GM12878 (cell line): Measurements from ENCODE around the gene TRAF3. TPM values are rescaled to one million over a fixed set of nuclear protein-coding genes. Genes with fewer than 3 reads are reported as not detected.

Experiments used
- ATAC-seq: fragments of 200-7000 bp; cut with Tn5 transposase; 3 replicates; pipeline ENCODE4 v1.9.1; 2020; ENCODE audit warnings: mild to moderate bottlenecking, moderate library complexity
- BruUV-seq: library from RNA; stranded (reverse); fragments of 400-500 nt; replicated peaks from 2 replicates; lab custom pipeline; 2021; lab: Mats Ljungman, UMichigan
- CTCF ChIA-PET: fragments of 300-600 bp; sonication (Branson Sonifier 250); formaldehyde crosslinking; extraction: SDS; loops from one replicate; lab custom pipeline; 2021; ENCODE audit warnings: inconsistent platforms; lab: Yijun Ruan, JAX
- POLR2A ChIA-PET: fragments of 350-600 bp; formaldehyde crosslinking; extraction: SDS; loops from one replicate; lab custom pipeline; 2021; ENCODE audit warnings: inconsistent platforms; lab: Charles Lee
- RAD21 ChIA-PET: fragments of 300-600 bp; sonication (Branson Sonifier 250); formaldehyde crosslinking; loops from one replicate; lab custom pipeline; 2023; ENCODE audit warnings: antibody characterized with exemption; ENCODE audit not compliant: unreplicated experiment; lab: Charles Lee
- SMC1A ChIA-PET: fragments of 300-600 bp; sonication (Branson Sonifier 250); formaldehyde crosslinking; loops from one replicate; lab custom pipeline; 2023; ENCODE audit not compliant: unreplicated experiment, uncharacterized antibody; lab: Charles Lee
- DNase-seq: peaks from one replicate; pipeline ENCODE4 v3.0.0-alpha.2; 2011; ENCODE audit warnings: low read depth, low spot score
- FAIRE-seq: peaks from 3 replicates; lab custom pipeline; 2011; peaks lifted over from hg19 to GRCh38; lab: Jason Lieb, UNC
- H2AFZ ChIP-seq: 2 replicates; pipeline ENCODE4 v1.6.0; 2011; ENCODE audit warnings: low read depth, low read length, control low read depth; ENCODE audit not compliant: control insufficient read depth
- H3K27ac ChIP-seq: 2 replicates; pipeline ENCODE4 v1.5.1; 2011; ENCODE audit warnings: control low read depth; ENCODE audit not compliant: control insufficient read depth, insufficient read depth
- H3K27me3 ChIP-seq, 2 experiments: replicated peaks in 1 of 2; 2 replicates each; pipeline versions ENCODE4 v1.6.0 to v1.6.1; 2011; ENCODE audit warnings: low read length in 1 of 2; ENCODE audit not compliant: control insufficient read depth in 2 of 2, insufficient read depth in 2 of 2
- H3K36me3 ChIP-seq, 2 experiments: 2 replicates each; pipeline ENCODE4 v1.5.1; 2011; ENCODE audit warnings: low read length in 1 of 2; ENCODE audit not compliant: control insufficient read depth in 2 of 2, insufficient read depth in 2 of 2
- H3K4me1 ChIP-seq: 2 replicates; pipeline ENCODE4 v1.6.1; 2011; ENCODE audit warnings: mild to moderate bottlenecking, low read length, moderate library complexity, mixed read lengths; ENCODE audit not compliant: control insufficient read depth, insufficient read depth
- H3K4me2 ChIP-seq: 2 replicates; pipeline ENCODE4 v1.6.0; 2011; ENCODE audit warnings: control low read depth; ENCODE audit not compliant: control insufficient read depth, insufficient read depth
- H3K4me3 ChIP-seq: fragments of 200-600 bp; sonication (generic); 2 replicates; pipeline ENCODE4 v1.5.1; 2016
- H3K79me2 ChIP-seq: 2 replicates; pipeline ENCODE4 v1.6.0; 2011; ENCODE audit warnings: low read length; ENCODE audit not compliant: control insufficient read depth, insufficient read depth
- H3K9ac ChIP-seq: 2 replicates; pipeline ENCODE4 v1.8.0; 2011; ENCODE audit warnings: low read length, control low read depth, mixed read lengths; ENCODE audit not compliant: control insufficient read depth, insufficient read depth
- H3K9me3 ChIP-seq: replicated peaks from 3 replicates; pipeline ENCODE4 v1.5.1; 2011; ENCODE audit warnings: mild to moderate bottlenecking, low read length; ENCODE audit not compliant: control insufficient read depth, insufficient read depth
- H4K20me1 ChIP-seq: 2 replicates; pipeline ENCODE4 v1.6.0; 2011; ENCODE audit not compliant: control insufficient read depth, insufficient read depth
- ATF7 ChIP-seq: fragments of 450-650 bp; IDR thresholded peaks from 2 replicates; pipeline ENCODE4 v1.6.1; 2016; ENCODE audit warnings: low read depth, mild to moderate bottlenecking
- BCL11A ChIP-seq: IDR thresholded peaks from 2 replicates; pipeline ENCODE4 v1.6.1; 2011; ENCODE audit warnings: low read depth, low read length
- BHLHE40 ChIP-seq, 2 experiments: fragments of 450-650 bp in 1 of 2; IDR thresholded peaks; 2 replicates each; pipeline ENCODE4 v1.6.1; 2011 to 2017; ENCODE audit warnings: low read depth in 2 of 2, borderline replicate concordance in 1 of 2, improper control_type of control experiment in 1 of 2, low read length in 1 of 2, mild to moderate bottlenecking in 1 of 2
- EED ChIP-seq: sonication (generic); IDR thresholded peaks from 2 replicates; pipeline ENCODE4 v1.6.1; 2016; ENCODE audit warnings: antibody characterized with exemption, low read depth
- IKZF1 ChIP-seq: fragments of 450-650 bp; conservative IDR thresholded peaks from 2 replicates; pipeline ENCODE4 v1.6.1; 2017; ENCODE audit warnings: antibody characterized with exemption, mild to moderate bottlenecking
- MEF2A ChIP-seq: IDR thresholded peaks from 2 replicates; pipeline ENCODE4 v1.6.1; 2011; ENCODE audit warnings: low read depth, mild to moderate bottlenecking, low read length, moderate library complexity; ENCODE audit not compliant: insufficient read depth
- MTA3 ChIP-seq: IDR thresholded peaks from 2 replicates; pipeline ENCODE4 v1.6.1; 2012; ENCODE audit warnings: low read length, inconsistent platforms, borderline replicate concordance
- NFYA ChIP-seq: IDR thresholded peaks from 2 replicates; pipeline ENCODE4 v1.6.1; 2011; ENCODE audit warnings: low read depth, mild to moderate bottlenecking, low read length, improper control_type of control experiment, borderline replicate concordance
- RB1 ChIP-seq: fragments of 450-650 bp; formaldehyde crosslinking; IDR thresholded peaks from 2 replicates; pipeline ENCODE4 v1.6.1; 2017; ENCODE audit warnings: mild to moderate bottlenecking, borderline replicate concordance
- RBBP5 ChIP-seq: fragments of 200-600 bp; sonication (generic); conservative IDR thresholded peaks from 2 replicates; pipeline ENCODE4 v1.6.1; 2016
- RCOR1 ChIP-seq: conservative IDR thresholded peaks from 2 replicates; pipeline ENCODE4 v1.6.1; 2012; ENCODE audit warnings: low read depth, low read length, improper control_type of control experiment
- SREBF2 ChIP-seq: IDR thresholded peaks from 2 replicates; pipeline ENCODE4 v1.6.1; 2012; ENCODE audit warnings: mild to moderate bottlenecking, low read length
- WGBS: methylation state at CpG from one replicate; pipeline ENCODE4 v1.1.6; 2016; ENCODE audit warnings: low lambda C conversion rate; ENCODE audit not compliant: insufficient replicate concordance, insufficient coverage; ENCODE audit errors: missing lambda C conversion rate; 5-methylcytosine and 5-hydroxymethylcytosine counted together
- in situ Hi-C: fragments of 300-500 bp; cut with MboI; formaldehyde crosslinking; loops from 9 replicates; pipeline ENCODE4 v1.14.3; 2018; ENCODE audit warnings: mixed read lengths
- intact Hi-C: fragments of 100-400 bp; cut with micrococcal nuclease; formaldehyde crosslinking; loops from one replicate; pipeline ENCODE4 v1.14.2; 2022; ENCODE audit not compliant: unreplicated experiment
- polyA plus RNA-seq, 11 experiments: library from polyadenylated mRNA; depleted of rRNA in 4 of 11; unstranded in 6 of 11; stranded (reverse) in 5 of 11; fragments of >200 nt; fragmentation: Nextera tagmentation in 4 of 11; fragmentation: Illumina TruSeq in 1 of 11; extraction: Ambion mirVana in 4 of 11; extraction: Trizol in 1 of 11; gene quantifications; 1 replicate in 1 of 11; 2 replicates in 10 of 11; pipeline versions ENCODE4 v1.2.1 to v1.2.3, GENCODE V29; 2011 to 2016; ENCODE audit warnings: inconsistent platforms in 2 of 11, missing spikeins in 2 of 11, low read depth in 1 of 11
- total RNA-seq, 4 experiments: library from RNA; depleted of rRNA in 3 of 4; stranded (reverse); fragments of >200 nt in 3 of 4; fragmentation: Illumina TruSeq in 1 of 4; extraction: Trizol in 1 of 4; gene quantifications; 2 replicates each; pipeline versions ENCODE4 v1.2.1 to v1.2.3, GENCODE V29; 2013 to 2021
- TF ChIP-seq, protein P1 (sequence below): IDR thresholded peaks from 2 replicates; pipeline ENCODE4 v1.6.1; 2012; ENCODE audit warnings: low read depth, low read length, improper control_type of control experiment
- TF ChIP-seq, protein P2 (sequence below): fragments of 450-650 bp; IDR thresholded peaks from 2 replicates; pipeline ENCODE4 v1.6.1; 2018; ENCODE audit warnings: mild to moderate bottlenecking, low read depth, moderate library complexity; ENCODE audit not compliant: partially characterized antibody

The TRAF3 gene
- total and polyA plus RNA-seq, 10 of the 15 experiments (the other 5 are each of a cell fraction or from before 2014, with no cell fraction given), result 3.0 to 70.1 (median 36.5) TPM

DNA sequence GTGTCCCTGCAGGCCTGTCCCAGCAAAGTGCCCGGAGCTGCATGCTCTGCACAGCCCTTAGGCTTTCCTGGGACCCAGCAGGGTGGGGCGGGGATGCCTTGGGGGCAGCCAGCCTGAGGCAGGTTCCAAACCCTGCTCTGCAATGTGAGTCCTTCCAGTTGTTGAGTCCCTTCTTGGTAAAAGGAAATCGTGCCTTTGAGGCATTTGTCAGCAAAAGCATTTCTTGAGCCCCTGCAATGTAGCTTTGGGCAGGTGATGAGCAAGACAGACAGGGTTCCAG is 38.1 kb upstream of the TRAF3 start:
- DNase-seq, result no peak
- ChIA-PET RAD21 (no interaction called here), SMC1A (no interaction called here), CTCF (interaction anchor here (1.0 kb wide), 1 partner anchor 27 kb away, joined by 4 read pairs; no protein-coding TSS in a partner anchor)
- intact Hi-C loops, result no loop called here
- Histone ChIP-seq H3K27ac (no peak overlapping the region), H3K27me3 (no peaks in the 10 kb centered on the region)
- no peak for TF ChIP-seq MEF2A
- no peak for TF ChIP-seq RB1
- no peak for TF ChIP-seq SREBF2
- no peak for TF ChIP-seq BHLHE40 (IDR thresholded peaks at IDR 0.05; ENCODE audit: borderline replicate concordance in 1 of 2, low read depth in 2 of 2, low read length in 1 of 2)
- TF ChIP-seq EED, result no peak
- no peak for TF ChIP-seq IKZF1
- TF ChIP-seq, protein P1, sequence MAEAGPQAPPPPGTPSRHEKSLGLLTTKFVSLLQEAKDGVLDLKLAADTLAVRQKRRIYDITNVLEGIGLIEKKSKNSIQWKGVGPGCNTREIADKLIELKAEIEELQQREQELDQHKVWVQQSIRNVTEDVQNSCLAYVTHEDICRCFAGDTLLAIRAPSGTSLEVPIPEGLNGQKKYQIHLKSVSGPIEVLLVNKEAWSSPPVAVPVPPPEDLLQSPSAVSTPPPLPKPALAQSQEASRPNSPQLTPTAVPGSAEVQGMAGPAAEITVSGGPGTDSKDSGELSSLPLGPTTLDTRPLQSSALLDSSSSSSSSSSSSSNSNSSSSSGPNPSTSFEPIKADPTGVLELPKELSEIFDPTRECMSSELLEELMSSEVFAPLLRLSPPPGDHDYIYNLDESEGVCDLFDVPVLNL, result no peak
- no peak for TF ChIP-seq MTA3
- no peak for TF ChIP-seq NFYA
- no peak for TF ChIP-seq RCOR1
- no peak for TF ChIP-seq ATF7
- TF ChIP-seq RBBP5, result no peak
- TF ChIP-seq BCL11A, result no peak
- TF ChIP-seq, protein P2, sequence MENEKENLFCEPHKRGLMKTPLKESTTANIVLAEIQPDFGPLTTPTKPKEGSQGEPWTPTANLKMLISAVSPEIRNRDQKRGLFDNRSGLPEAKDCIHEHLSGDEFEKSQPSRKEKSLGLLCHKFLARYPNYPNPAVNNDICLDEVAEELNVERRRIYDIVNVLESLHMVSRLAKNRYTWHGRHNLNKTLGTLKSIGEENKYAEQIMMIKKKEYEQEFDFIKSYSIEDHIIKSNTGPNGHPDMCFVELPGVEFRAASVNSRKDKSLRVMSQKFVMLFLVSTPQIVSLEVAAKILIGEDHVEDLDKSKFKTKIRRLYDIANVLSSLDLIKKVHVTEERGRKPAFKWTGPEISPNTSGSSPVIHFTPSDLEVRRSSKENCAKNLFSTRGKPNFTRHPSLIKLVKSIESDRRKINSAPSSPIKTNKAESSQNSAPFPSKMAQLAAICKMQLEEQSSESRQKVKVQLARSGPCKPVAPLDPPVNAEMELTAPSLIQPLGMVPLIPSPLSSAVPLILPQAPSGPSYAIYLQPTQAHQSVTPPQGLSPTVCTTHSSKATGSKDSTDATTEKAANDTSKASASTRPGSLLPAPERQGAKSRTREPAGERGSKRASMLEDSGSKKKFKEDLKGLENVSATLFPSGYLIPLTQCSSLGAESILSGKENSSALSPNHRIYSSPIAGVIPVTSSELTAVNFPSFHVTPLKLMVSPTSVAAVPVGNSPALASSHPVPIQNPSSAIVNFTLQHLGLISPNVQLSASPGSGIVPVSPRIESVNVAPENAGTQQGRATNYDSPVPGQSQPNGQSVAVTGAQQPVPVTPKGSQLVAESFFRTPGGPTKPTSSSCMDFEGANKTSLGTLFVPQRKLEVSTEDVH, result no peak
- TF ChIP-seq, all 136 proteins: peak for 0
- Histone ChIP-seq H3K4me3 (no peak overlapping the region), H2AFZ (no peak overlapping the region), H3K9me3 (peaks cover 6% of the 10 kb centered on the region; the same call in 2 of the 3 replicates), H3K79me2 (no peaks in the 10 kb centered on the region), H3K9ac (no peak overlapping the region), H4K20me1 (no peaks in the 10 kb centered on the region; the same call in 1 of the 2 replicates), H3K4me2 (no peak overlapping the region), H3K4me1 (no peaks in the 10 kb centered on the region), H3K36me3 (no peaks in the 10 kb centered on the region; a peak in 2 of 4 replicates)
- no TSS peak for BruUV-seq
- POLR2A ChIA-PET, result no interaction called here
- FAIRE-seq, result no peak
- no peak for ATAC-seq
- WGBS, result 89% methylated on average over 3 of the region's 3 CpGs
- in situ Hi-C loops, result no loop called here
